Stimulated activated CD8-positive, alpha-beta memory T cell treated with anti-CD3 and anti-CD28 coated beads, Interleukin-15, amount 100 ng/mL, for 24 hours (primary cell): ENCODE data around the gene BTNL3.
"Not testable (repeated sequence)": the region's sequence is repeated elsewhere in the genome, so short reads cannot be mapped to it uniquely, and the experiment has no call there.

Source experiments
- DNase-seq: peaks from one replicate; pipeline ENCODE4 v3.0.0-alpha.2; 2020; ENCODE audit warnings: low read depth

BTNL3 gene

GRCh38 chr5:180988592-180988991, at the start of gene BTNL3:
Gene BTNL3 (plus strand): TSS chr5:180988846. CDS start chr5:180989029, 183 bp downstream.
- DNase-seq = no peak

- DNase-seq = no peak
Measured at GRCh38 chr5:180950291-180950949, 38.2 kb upstream of the BTNL3 start.

GRCh38 chr5:180959661-180960060, 29.0 kb upstream of the BTNL3 start:
- no peak for DNase-seq

- no peak for DNase-seq
Measured at GRCh38 chr5:180960209-180960608, 28.4 kb upstream of the BTNL3 start.

GRCh38 chr5:180969406-180969805, 19.2 kb upstream of the BTNL3 start:
- no peak for DNase-seq

- no peak for DNase-seq
Measured at GRCh38 chr5:180970336-180970735, 18.3 kb upstream of the BTNL3 start.

- DNase-seq = no peak
Measured at GRCh38 chr5:180970875-180971274, 17.8 kb upstream of the BTNL3 start.

GRCh38 chr5:180974612-180975315, 13.9 kb upstream of the BTNL3 start:
- no peak for DNase-seq

GRCh38 chr5:180975338-180975737, 13.3 kb upstream of the BTNL3 start:
- DNase-seq = no peak

- no peak for DNase-seq
Measured at GRCh38 chr5:180976518-180976917, 12.1 kb upstream of the BTNL3 start.

- no peak for DNase-seq
Measured at GRCh38 chr5:180977852-180978251, 10.8 kb upstream of the BTNL3 start.

GRCh38 chr5:180982008-180982741, 6.5 kb upstream of the BTNL3 start:
- no peak for DNase-seq

- no peak for DNase-seq
Measured at GRCh38 chr5:180988016-180988415, 630 bp upstream of the BTNL3 start.

- no peak for DNase-seq
Measured at GRCh38 chr5:180990086-180990881, 1.6 kb downstream of the BTNL3 start.

- DNase-seq = no peak
Measured at GRCh38 chr5:180990882-180991242, 2.2 kb downstream of the BTNL3 start.

GRCh38 chr5:181001947-181002346, 13.3 kb downstream of the BTNL3 start:
- no peak for DNase-seq

GRCh38 chr5:181005791-181006190, 17.1 kb downstream of the BTNL3 start:
- no peak for DNase-seq

- no peak for DNase-seq
Measured at GRCh38 chr5:181008136-181008535, 19.5 kb downstream of the BTNL3 start.

GRCh38 chr5:181010018-181010417, 21.4 kb downstream of the BTNL3 start:
- not testable (repeated sequence) for DNase-seq

- not testable (repeated sequence) for DNase-seq
Measured at GRCh38 chr5:181014654-181015053, 26.0 kb downstream of the BTNL3 start.

- not testable (repeated sequence) for DNase-seq
Measured at GRCh38 chr5:181017448-181017847, 28.8 kb downstream of the BTNL3 start.

GRCh38 chr5:181020688-181021087, 32.0 kb downstream of the BTNL3 start:
- DNase-seq = no peak
